NCI-H82 (cell line): ENCODE data around the gene RAVER2.
"Not testable (repeated sequence)": the region's sequence is repeated elsewhere in the genome, so short reads cannot be mapped to it uniquely, and the experiment has no call there.

Source experiments
- DNase-seq: peaks from one replicate; lab custom pipeline; 2025; lab: John Stamatoyannopoulos, UW

Gene RAVER2

GRCh38 chr1:64744492-64745180, at the start of gene RAVER2:
RAVER2 (plus strand) TSS chr1:64745075; CDS start chr1:64745173, 98 bp downstream.
- DNase-seq: peak; percentile 81

- no peak for DNase-seq
These were observed 48.0 kb upstream of the RAVER2 start for GRCh38 chr1:64696879-64697278.

- DNase-seq: no peak
These were observed 45.5 kb upstream of the RAVER2 start for GRCh38 chr1:64699327-64699726.

GRCh38 chr1:64701071-64701470, 43.8 kb upstream of the RAVER2 start:
- no peak for DNase-seq

GRCh38 chr1:64701886-64702285, 43.0 kb upstream of the RAVER2 start:
- DNase-seq: no peak

GRCh38 chr1:64702670-64703069, 42.2 kb upstream of the RAVER2 start:
- not testable (repeated sequence) for DNase-seq

GRCh38 chr1:64703600-64703999, 41.3 kb upstream of the RAVER2 start:
- no peak for DNase-seq

- DNase-seq: no peak
These were observed 39.3 kb upstream of the RAVER2 start for GRCh38 chr1:64705591-64705990.

GRCh38 chr1:64711266-64711665, 33.6 kb upstream of the RAVER2 start:
- DNase-seq: no peak

GRCh38 chr1:64712049-64712448, 32.8 kb upstream of the RAVER2 start:
- DNase-seq: no peak

- DNase-seq: no peak
These were observed 29.7 kb upstream of the RAVER2 start for GRCh38 chr1:64715186-64715585.

GRCh38 chr1:64721135-64721534, 23.7 kb upstream of the RAVER2 start:
- DNase-seq: no peak

GRCh38 chr1:64721576-64722145, 23.2 kb upstream of the RAVER2 start:
- DNase-seq: no peak

GRCh38 chr1:64727861-64728260, 17.0 kb upstream of the RAVER2 start:
- DNase-seq: no peak

GRCh38 chr1:64733581-64734286, 11.1 kb upstream of the RAVER2 start:
- DNase-seq: no peak

GRCh38 chr1:64734287-64734652, 10.6 kb upstream of the RAVER2 start:
- DNase-seq: no peak

- not testable (repeated sequence) for DNase-seq
These were observed 4.2 kb upstream of the RAVER2 start for GRCh38 chr1:64740687-64741086.

GRCh38 chr1:64743954-64744491, 852 bp upstream of the RAVER2 start:
- peak; percentile 25 for DNase-seq

GRCh38 chr1:64745181-64745985, 508 bp downstream of the RAVER2 start:
- DNase-seq: peak; percentile 67

- DNase-seq: peak; percentile 29
These were observed 1.4 kb downstream of the RAVER2 start for GRCh38 chr1:64745986-64746940.

- no peak for DNase-seq
These were observed 3.3 kb downstream of the RAVER2 start for GRCh38 chr1:64748222-64748621.
